Retinal pigment epithelial cell (primary cell): ENCODE results near the gene ARHGEF25.

Experiments
- DNase-seq: peaks from one replicate; pipeline ENCODE4 v3.0.0-alpha.2; 2010; ENCODE audit warnings: low read depth
- H3K4me3 ChIP-seq: 2 replicates; pipeline ENCODE4 v1.5.1; 2011; ENCODE audit warnings: mild to moderate bottlenecking, low read length, control low read depth, moderate library complexity
- TF ChIP-seq, protein P1 (sequence below): conservative IDR thresholded peaks from 2 replicates; pipeline ENCODE4 v1.5.1; 2011; ENCODE audit warnings: low read depth, low read length, control low read depth, inconsistent platforms

ARHGEF25 gene

DNA sequence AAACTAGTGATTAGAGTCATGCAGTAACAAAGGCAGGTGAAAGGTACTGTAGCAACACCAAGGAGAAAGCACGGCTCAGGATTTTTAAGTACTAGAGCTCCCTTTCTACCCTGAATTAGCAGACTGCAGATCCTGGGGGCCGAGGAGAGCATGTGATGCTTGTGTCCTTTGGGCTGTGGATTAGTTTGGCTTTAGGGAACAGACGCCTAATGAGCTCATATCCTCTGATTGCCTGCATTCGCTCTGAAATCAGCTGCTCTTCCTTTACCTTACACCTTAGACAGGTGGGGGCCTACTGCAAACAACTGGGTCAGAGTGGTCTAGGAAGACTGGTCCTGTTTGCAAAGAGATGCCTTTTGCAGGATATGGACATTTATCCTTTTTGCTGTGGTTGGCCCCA, 18.0 kb upstream of the ARHGEF25 start:
- no peak for DNase-seq
- TF ChIP-seq, protein P1, sequence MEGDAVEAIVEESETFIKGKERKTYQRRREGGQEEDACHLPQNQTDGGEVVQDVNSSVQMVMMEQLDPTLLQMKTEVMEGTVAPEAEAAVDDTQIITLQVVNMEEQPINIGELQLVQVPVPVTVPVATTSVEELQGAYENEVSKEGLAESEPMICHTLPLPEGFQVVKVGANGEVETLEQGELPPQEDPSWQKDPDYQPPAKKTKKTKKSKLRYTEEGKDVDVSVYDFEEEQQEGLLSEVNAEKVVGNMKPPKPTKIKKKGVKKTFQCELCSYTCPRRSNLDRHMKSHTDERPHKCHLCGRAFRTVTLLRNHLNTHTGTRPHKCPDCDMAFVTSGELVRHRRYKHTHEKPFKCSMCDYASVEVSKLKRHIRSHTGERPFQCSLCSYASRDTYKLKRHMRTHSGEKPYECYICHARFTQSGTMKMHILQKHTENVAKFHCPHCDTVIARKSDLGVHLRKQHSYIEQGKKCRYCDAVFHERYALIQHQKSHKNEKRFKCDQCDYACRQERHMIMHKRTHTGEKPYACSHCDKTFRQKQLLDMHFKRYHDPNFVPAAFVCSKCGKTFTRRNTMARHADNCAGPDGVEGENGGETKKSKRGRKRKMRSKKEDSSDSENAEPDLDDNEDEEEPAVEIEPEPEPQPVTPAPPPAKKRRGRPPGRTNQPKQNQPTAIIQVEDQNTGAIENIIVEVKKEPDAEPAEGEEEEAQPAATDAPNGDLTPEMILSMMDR: no peak
- H3K4me3 ChIP-seq: no peak overlapping the region

DNA sequence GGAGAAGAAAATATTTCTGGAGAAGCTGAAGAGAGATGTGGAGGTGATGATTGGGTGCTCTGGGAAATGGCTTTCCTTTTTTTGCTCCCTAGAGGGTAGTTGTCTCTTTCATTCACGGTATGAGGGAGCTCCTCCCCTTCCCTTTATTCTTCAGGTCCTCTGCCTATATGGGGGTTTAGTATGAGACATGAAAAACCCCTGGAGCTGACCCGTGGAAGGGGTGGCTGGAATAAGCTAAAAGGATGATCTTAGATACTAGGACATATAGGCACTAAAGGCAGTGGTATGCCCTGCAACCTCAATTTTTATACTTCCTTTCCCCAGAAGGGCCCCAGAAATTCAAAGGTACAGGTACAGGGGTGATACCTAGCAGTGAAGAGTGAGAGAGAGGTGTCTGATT, 10.8 kb upstream of the ARHGEF25 start:
- DNase-seq: no peak
- no peak overlapping the region for H3K4me3 ChIP-seq
- TF ChIP-seq, protein P1: no peak

DNA sequence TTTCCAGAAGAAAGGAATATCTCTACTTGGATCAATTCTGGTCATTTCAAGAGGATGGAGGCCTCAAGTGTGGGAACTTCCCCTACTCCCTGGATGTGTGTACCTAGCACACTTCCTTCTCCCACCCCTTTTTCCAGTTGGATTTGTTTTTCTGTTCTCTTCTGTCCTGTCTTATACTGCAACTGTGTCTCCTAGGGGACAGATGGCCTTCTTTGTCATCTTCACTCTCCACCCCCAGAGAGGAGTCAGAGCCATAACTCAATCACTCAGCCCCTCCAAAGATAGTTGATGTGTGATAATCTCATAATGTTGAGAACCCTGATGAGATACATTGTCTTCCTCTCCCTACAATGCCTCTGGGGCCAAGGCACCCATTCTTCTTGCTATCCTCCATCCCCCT, 8.7 kb upstream of the ARHGEF25 start:
- TF ChIP-seq, protein P1: no peak
- H3K4me3 ChIP-seq: no peak overlapping the region
- DNase-seq: no peak

DNA sequence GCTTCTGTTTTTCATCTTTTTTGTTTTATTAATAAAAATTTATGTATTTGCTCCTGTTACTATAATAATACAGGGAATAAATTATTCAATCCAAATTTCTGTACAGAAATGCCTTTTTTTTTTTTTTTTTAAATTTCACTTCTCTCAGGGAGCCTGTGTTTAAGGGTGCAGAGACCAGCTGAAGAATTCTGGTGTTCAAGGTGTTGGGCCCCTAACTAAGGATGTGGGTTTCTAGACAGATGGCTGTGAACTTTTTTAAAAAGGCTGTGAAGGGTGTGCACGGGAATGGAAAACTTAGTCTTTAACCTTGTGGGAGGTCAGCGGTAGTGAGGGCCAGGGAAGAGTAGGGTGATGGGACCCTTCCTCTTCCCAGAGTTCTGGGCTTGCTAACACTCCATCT, 7.9 kb upstream of the ARHGEF25 start:
- TF ChIP-seq, protein P1: no peak
- no peak overlapping the region for H3K4me3 ChIP-seq
- DNase-seq: no peak

DNA sequence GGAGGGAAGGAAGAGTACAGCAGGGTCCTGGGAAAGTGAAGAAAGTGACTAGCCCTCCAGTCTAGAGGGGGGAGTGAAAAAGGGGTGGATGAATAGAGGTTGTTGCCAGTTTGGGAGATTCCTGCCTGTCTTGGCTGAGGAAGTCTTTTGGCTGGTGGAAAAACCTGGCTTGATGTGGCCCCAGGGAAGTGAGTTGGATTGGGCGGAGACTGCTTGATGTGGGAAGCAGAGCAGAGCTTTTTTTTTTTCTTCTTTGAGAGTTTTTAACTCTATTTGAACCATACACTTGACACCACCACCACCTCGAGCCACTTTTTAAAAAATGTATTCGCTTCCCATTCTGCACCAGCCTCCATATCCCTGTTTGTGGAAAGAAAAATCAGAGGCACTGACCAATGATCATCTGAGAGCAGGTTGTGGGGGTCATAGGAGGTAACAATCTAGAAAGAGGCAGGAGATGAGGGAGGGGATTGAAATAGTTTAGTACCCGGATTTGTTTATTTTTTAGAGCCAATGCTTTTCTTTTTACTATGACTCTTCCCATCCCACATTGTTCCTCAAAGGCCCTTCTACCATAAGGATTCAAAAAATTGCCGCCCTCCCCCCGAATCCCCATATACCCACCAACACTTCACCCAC, 7.3 kb upstream of the ARHGEF25 start:
- H3K4me3 ChIP-seq: peak overlapping the region; percentile 91
- DNase-seq: no peak
- TF ChIP-seq, protein P1: no peak

DNA sequence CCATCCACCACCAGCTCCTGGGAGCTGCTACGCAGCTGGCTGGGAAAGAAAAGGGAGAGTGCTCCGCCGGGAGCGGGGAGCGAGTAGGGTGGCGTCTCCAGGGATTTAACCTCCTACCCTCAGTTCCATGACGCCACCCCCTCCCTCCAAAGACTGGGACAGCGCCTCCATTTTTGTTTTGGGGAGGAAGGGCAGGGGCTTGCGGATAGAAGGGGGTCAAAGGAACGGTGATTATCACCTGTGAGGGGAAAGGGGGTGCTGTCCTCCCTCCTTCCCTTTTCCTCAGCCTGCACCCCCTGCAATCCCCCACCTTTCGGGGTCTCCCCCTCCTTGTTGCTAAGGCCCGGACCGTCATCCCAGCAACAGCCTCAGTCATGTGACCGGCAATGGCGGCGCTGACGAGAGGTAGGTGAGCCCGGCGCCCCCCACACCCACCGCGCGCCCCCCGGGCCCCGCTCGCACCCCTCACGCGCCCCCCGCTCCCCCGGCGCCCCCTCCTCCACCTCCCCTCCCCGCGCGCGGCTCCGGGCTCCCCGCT, 6.7 kb upstream of the ARHGEF25 start, which contains the start of gene DTX3:
DTX3 (plus strand) TSS at position 371 of the 538 bp plus-strand sequence. CDS start 1,694 bp downstream, outside the sequence.
- peak within 1 kb of the TSS; percentile 91 for H3K4me3 ChIP-seq
- TF ChIP-seq, protein P1: no peak
- DNase-seq: peak; percentile 12
